GM19043 (cell line): ENCODE results near the gene C1R.
"Not testable (repeated sequence)": the region's sequence is repeated elsewhere in the genome, so short reads cannot be mapped to it uniquely, and the experiment has no call there.

Experiments used
- ATAC-seq: cut with Tn5 transposase; IDR thresholded peaks from one replicate; pipeline ENCODE4 v1.9.1; 2021; ENCODE audit warnings: low read depth; ENCODE audit not compliant: unreplicated experiment

The C1R gene

DNA sequence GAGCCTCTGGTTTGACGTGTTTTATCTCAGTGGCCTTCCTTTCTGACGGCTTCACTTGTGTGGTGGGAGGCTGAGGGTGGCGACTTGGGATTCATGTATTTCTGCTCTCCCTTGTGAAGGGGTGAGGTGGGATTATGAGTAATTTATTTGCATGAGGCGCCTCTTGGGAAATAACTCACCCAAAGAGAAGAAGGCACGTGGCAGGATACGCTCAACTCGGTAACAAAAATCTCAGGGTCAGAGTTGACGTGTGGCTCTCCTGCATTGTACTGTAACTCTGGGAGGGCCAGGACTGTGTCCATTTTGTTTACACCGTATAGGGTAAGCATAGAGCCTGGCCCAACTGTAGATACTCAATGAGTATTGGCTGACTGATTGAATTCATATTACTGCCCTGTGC lies 46.3 kb downstream of the C1R start:
- no peak for ATAC-seq

DNA sequence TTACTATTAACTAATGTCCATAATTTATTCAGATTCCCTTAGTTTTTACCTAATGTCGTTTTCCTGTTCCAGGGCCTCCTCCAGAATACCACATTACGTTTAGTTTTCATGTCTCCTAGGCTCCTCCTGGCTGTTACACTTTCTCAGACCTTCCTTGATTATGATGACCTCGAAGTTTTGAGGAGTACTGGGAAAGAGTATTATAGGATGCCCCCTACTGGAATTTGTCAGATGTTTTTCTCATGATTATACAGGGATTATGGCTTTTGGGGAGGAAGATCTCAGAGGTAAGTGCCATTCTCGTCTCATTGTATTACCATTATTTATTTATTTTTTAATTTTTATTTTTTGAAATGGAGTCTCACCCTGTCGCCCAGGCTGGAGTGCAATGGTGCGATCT lies 49.4 kb downstream of the C1R start:
- ATAC-seq, result no peak

DNA sequence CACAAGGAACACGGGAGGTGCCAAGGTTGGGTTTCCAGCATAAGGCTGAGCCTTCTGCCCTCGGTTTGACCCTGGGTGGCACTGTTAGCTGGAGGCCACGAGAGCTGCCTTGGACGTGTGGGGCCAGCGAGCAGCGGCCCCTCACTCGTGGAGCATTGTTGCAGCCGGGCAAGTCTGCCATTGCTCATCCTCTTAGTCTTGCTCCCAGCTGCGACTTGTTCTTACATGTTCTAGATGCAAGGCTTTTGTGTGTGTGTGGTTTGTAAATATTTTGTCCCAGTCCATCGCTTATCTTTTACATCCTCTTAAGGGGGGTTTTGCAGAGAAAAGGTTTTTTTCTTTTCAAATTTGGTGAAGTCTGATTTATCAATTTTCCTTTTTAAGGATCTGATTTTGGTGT lies 52.8 kb downstream of the C1R start:
- no peak for ATAC-seq

DNA sequence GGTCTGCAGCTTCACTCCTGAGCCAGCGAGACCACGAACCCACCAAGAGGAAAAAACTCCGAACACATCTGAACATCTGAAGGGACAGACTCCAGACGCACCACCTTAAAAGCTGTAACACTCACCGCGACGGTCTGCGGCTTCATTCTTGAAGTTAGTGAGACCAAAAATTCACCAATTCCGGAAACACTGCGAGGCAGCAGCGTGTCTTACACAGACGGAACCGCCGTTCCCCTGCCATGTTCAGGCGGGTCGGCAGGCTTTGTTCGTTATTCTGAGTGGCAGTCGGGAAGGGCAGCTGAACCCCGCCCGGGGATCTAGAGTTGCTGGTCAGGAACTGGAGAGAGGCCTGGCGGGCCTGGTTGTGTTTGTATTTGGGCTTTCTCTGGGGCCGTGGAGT lies 53.7 kb downstream of the C1R start:
- ATAC-seq, result no peak

DNA sequence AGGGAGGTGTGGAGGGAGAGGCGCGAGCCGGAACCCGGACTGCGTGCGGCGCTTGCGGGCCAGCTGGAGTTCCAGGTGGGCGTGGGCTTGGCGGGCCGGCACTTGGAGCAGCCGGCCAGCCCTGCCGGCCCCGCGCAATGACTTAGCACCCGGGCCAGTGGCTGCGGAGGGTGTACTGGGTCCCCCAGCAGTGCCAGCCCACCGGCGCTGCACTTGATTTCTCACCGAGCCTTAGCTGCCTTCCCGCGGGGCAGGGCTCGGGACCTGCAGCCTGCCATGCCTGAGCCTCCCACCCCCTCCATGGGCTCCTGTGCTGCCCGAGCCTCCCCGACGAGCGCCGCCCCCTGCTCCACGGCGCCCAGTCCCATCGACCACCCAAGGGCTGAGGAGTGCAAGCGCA lies 54.8 kb downstream of the C1R start:
- not testable (repeated sequence) for ATAC-seq

DNA sequence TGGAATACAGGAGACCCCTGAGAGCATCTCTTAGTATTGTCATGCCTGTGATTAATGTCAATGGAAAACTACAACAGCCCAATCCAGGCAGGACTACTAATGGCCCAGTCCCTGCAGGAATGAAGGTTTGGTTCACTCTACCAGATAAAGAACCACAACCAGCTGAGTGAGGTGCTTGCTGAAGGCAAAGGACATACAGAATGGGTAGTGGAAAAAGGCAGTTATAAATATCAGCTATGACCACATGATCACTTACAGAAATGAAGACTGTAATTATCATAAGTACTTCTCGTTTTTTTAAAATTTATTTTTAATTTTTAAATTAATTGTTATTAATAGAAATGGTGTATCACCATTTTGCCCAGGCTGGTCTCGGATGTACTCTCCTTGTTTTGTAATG lies 56.8 kb downstream of the C1R start:
- ATAC-seq, result no peak

DNA sequence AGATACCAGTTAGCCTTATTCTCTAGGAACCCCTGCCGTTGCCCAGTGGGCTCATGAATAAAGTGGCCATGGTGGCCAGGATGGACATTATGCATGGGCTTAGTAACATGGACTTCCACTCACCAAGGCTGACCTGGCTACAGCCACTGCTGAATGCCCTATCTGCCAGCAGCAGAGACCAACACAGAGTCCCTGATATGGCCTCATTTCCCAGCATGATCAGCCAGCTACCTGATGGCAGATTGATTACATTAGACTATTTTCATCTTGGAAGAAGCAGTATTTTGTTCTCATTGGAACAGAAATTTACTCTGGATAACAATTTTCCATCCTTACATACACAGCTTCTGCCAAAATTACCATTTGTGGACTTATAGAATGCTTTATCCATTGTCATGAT lies 57.8 kb downstream of the C1R start:
- ATAC-seq, result no peak

DNA sequence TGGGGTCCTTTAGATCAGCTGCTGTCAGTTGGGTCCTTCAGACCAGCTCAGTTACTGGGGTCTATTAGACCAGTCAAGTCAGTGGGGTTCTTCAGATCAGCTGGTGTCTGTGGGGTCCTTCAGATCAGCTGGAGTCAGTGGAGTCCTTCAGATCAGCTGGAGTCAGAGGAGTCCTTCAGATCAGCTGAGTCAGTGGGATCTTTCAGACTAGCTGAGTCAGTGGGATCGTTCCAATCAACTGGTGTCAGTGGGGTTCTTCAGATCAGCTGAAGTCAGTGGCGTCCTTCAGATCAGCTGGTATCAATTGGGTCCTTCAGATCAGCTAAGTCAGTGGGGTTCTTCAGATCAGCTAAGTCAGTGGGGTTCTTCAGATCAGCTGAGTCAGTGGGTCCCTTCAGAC lies 59.3 kb downstream of the C1R start:
- ATAC-seq, result no peak

DNA sequence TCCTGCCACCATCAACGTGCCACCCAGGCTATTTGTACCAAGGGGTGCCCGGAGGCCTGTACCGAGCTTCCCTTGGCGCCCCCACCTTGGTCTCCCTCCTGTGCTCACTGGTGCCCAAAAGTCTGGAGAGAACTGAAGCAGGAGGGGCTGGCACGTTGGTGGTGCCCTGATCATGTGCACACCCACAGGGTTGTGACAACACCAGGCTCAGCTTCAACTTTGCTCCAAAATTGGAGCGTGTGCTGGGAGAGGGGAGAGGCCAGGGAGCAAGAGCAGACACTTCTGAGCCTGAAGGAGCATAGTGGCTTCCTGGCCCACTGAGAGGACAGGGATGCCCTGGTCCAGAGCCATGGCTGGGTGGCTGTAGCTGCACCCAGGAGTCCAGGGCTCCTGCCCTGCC lies 60.9 kb downstream of the C1R start:
- ATAC-seq, result no peak
